ENCODE measurements around the gene B4GALT2.

Gene B4GALT2

DNA sequence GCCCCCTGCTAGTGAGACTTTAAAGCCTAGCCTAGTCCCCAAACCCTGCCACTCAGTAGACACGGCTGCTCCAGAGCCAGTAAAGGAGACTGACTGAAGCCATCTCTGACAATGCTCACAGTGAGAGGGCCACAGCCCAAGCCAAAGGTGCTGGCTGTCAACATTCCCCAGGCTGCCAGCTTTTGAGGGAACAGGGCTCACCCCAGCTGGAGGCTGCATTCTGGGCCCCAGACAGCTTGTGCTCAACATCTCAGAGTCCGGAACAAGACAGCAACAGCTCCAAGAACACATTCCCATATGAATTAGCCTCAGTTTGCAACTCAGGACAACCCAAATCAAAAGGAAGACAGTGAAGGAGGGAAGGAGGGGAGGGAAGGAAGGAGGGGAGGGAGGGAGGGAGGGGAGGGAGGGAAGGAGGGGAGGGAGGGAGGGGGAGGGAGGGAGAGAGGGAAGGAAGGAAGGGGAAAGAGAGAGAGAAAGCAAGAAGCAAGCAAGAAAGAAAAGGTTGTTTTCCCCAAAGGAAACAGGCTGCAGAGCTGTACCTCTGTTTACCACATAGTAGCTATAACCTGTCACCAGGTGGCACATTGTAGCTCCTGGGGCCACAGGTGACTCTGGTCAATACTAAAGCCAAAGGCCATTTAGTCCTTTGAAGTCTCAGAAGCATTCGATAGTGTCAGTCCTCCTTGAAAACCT, 40.0 kb upstream of the B4GALT2 start:
- Histone ChIP-seq H3K36me3 (replicated peaks; ENCODE audit: insufficient read depth, low read length) (no peaks in the 10 kb centered on the region), H3K4me3 (ENCODE audit: low read length) (no peak overlapping the region), H3K27me3 (replicated peaks; ENCODE audit: insufficient read depth, low read length) (no peaks in the 10 kb centered on the region), H2AFZ (ENCODE audit: low read length) (no peak overlapping the region), H3K9ac (ENCODE audit: low read length) (no peak overlapping the region), H3K4me1 (ENCODE audit: low read length) (peaks cover 5% of the 10 kb centered on the region), H3K4me2 (ENCODE audit: low read depth, low read length) (no peak overlapping the region), H3F3A (ENCODE audit: insufficient read depth, low read length) (no peaks in the 10 kb centered on the region), H3K27ac (ENCODE audit: low read length) (no peak overlapping the region), H3K79me2 (ENCODE audit: low read length) (no peaks in the 10 kb centered on the region), H3K9me3 (replicated peaks; ENCODE audit: insufficient read depth, low read length) (no peaks in the 10 kb centered on the region), H3K9me2 (replicated peaks; ENCODE audit: insufficient read depth, low read length) (no peaks in the 10 kb centered on the region), H4K20me1 (ENCODE audit: insufficient read depth, low read length) (no peaks in the 10 kb centered on the region)
- TF ChIP-seq EZH2phosphoT487 (IDR thresholded peaks at IDR 0.05; ENCODE audit: low read length) (no peak), EZH2 (optimal IDR thresholded peaks at IDR 0.05; ENCODE audit: low read depth, low read length) (no peak)
- TF ChIP-seq, protein P1, sequence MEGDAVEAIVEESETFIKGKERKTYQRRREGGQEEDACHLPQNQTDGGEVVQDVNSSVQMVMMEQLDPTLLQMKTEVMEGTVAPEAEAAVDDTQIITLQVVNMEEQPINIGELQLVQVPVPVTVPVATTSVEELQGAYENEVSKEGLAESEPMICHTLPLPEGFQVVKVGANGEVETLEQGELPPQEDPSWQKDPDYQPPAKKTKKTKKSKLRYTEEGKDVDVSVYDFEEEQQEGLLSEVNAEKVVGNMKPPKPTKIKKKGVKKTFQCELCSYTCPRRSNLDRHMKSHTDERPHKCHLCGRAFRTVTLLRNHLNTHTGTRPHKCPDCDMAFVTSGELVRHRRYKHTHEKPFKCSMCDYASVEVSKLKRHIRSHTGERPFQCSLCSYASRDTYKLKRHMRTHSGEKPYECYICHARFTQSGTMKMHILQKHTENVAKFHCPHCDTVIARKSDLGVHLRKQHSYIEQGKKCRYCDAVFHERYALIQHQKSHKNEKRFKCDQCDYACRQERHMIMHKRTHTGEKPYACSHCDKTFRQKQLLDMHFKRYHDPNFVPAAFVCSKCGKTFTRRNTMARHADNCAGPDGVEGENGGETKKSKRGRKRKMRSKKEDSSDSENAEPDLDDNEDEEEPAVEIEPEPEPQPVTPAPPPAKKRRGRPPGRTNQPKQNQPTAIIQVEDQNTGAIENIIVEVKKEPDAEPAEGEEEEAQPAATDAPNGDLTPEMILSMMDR (IDR thresholded peaks at IDR 0.05; ENCODE audit: low read length): no peak
- DNase-seq: no peak

DNA sequence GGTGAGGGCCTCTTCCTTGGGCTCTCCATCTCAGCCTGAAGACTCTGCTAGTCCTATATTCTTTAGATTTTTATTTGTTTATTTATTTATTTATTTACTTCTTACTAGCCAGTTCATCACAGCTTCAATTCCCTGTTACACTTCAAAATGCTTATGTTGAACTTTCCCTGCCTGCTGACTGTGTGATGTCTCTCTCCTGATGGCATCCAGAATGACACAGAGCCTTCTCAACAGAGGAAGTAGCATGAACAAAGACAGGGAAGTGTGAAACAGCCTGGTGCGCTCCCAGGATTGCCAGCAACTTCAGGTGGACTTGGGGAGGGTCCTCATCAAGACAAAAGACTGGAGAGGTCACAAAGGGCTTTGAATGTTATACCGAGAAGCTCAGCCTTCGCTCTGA, 36.6 kb upstream of the B4GALT2 start:
- DNase-seq: no peak
- H3K4me1 ChIP-seq (ENCODE audit: low read length): no peaks in the 10 kb centered on the region; the same call in 1 of the 2 replicates
- no peaks in the 10 kb centered on the region for H3K9me2 ChIP-seq (replicated peaks; ENCODE audit: insufficient read depth, low read length)
- peaks cover 5% of the 10 kb centered on the region for H3K79me2 ChIP-seq (ENCODE audit: low read length)
- TF ChIP-seq, protein P1 (IDR thresholded peaks at IDR 0.05; ENCODE audit: low read length): no peak
- TF ChIP-seq EZH2 (optimal IDR thresholded peaks at IDR 0.05; ENCODE audit: low read depth, low read length) (no peak), EZH2phosphoT487 (IDR thresholded peaks at IDR 0.05; ENCODE audit: low read length) (no peak)
- no peaks in the 10 kb centered on the region for H3K9me3 ChIP-seq (replicated peaks; ENCODE audit: insufficient read depth, low read length)
- no peak overlapping the region for H3K4me2 ChIP-seq (ENCODE audit: low read depth, low read length)
- no peaks in the 10 kb centered on the region for H4K20me1 ChIP-seq (ENCODE audit: insufficient read depth, low read length)
- H2AFZ ChIP-seq (ENCODE audit: low read length): no peak overlapping the region
- no peaks in the 10 kb centered on the region for H3K27me3 ChIP-seq (replicated peaks; ENCODE audit: insufficient read depth, low read length)
- H3K4me3 ChIP-seq (ENCODE audit: low read length): no peak overlapping the region
- H3K36me3 ChIP-seq (replicated peaks; ENCODE audit: insufficient read depth, low read length): no peaks in the 10 kb centered on the region
- H3K9ac ChIP-seq (ENCODE audit: low read length): no peak overlapping the region
- H3F3A ChIP-seq (ENCODE audit: insufficient read depth, low read length): no peaks in the 10 kb centered on the region
- no peak overlapping the region for H3K27ac ChIP-seq (ENCODE audit: low read length)

DNA sequence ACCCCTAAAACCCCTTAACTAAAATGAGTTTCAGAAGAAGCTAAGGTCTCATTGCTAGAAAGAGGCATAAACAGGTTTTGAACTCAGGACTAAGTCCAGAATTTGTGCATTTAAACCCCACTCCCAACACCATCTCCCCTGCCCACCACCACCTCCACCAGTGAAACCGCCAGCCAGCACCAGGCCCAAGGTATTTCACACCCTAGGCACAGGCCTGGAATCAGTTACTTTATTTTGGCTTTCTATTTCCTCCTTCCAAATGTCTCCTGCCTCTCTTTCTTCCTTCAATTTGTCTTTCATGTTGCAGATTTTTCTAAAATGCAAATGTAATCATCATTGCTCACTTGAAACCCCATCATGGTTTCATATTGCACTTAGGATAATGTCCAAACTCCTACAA, 34.1 kb upstream of the B4GALT2 start:
- no peak overlapping the region for H3K4me3 ChIP-seq (ENCODE audit: low read length)
- peaks cover 11% of the 10 kb centered on the region for H3K4me1 ChIP-seq (ENCODE audit: low read length)
- H3K27me3 ChIP-seq (replicated peaks; ENCODE audit: insufficient read depth, low read length): no peaks in the 10 kb centered on the region
- H3K79me2 ChIP-seq (ENCODE audit: low read length): peaks cover 23% of the 10 kb centered on the region
- DNase-seq: no peak
- H2AFZ ChIP-seq (ENCODE audit: low read length): no peak overlapping the region
- H3K4me2 ChIP-seq (ENCODE audit: low read depth, low read length): no peak overlapping the region
- no peak overlapping the region for H3K27ac ChIP-seq (ENCODE audit: low read length)
- H3K36me3 ChIP-seq (replicated peaks; ENCODE audit: insufficient read depth, low read length): no peaks in the 10 kb centered on the region
- no peaks in the 10 kb centered on the region for H3K9me2 ChIP-seq (replicated peaks; ENCODE audit: insufficient read depth, low read length)
- TF ChIP-seq, protein P1 (IDR thresholded peaks at IDR 0.05; ENCODE audit: low read length): no peak
- no peak for TF ChIP-seq EZH2phosphoT487 (IDR thresholded peaks at IDR 0.05; ENCODE audit: low read length)
- TF ChIP-seq EZH2 (optimal IDR thresholded peaks at IDR 0.05; ENCODE audit: low read depth, low read length): no peak
- no peak overlapping the region for H3K9ac ChIP-seq (ENCODE audit: low read length)
- no peaks in the 10 kb centered on the region for H3K9me3 ChIP-seq (replicated peaks; ENCODE audit: insufficient read depth, low read length)
- H4K20me1 ChIP-seq (ENCODE audit: insufficient read depth, low read length): no peaks in the 10 kb centered on the region
- no peaks in the 10 kb centered on the region for H3F3A ChIP-seq (ENCODE audit: insufficient read depth, low read length)

Measured in MM.1S (cell line).